HEK293 (cell line): ENCODE results near the gene TREH.
"Not testable (repeated sequence)": the region's sequence is repeated elsewhere in the genome, so short reads cannot be mapped to it uniquely, and the experiment has no call there.

Experiments used
- MEIS1 ChIP-seq: sonication (generic); formaldehyde crosslinking; IDR thresholded peaks from 2 replicates; pipeline ENCODE4 v1.8.1; 2022; ENCODE audit warnings: missing genetic modification reagents, mild to moderate bottlenecking, borderline replicate concordance
- SETDB1 ChIP-seq: IDR thresholded peaks from one replicate; pipeline ENCODE4 v1.6.1; 2017; ENCODE audit warnings: mild to moderate bottlenecking, low read length, moderate library complexity, mixed read lengths; ENCODE audit not compliant: insufficient read length

GRCh38 chr11:118718562-118718961 is 39.1 kb upstream of the TREH start:
- TF ChIP-seq SETDB1; MEIS1 (CRISPR knock-in tag): not testable (repeated sequence)
